ENCODE results near the gene RPTOR. TPM values are rescaled to one million over a fixed set of nuclear protein-coding genes. Genes with fewer than 3 reads are reported as not detected.

RPTOR gene
- total RNA-seq, 4 donors from 2014 or later: 23.6 to 37.0 (median 27.8) TPM

DNA sequence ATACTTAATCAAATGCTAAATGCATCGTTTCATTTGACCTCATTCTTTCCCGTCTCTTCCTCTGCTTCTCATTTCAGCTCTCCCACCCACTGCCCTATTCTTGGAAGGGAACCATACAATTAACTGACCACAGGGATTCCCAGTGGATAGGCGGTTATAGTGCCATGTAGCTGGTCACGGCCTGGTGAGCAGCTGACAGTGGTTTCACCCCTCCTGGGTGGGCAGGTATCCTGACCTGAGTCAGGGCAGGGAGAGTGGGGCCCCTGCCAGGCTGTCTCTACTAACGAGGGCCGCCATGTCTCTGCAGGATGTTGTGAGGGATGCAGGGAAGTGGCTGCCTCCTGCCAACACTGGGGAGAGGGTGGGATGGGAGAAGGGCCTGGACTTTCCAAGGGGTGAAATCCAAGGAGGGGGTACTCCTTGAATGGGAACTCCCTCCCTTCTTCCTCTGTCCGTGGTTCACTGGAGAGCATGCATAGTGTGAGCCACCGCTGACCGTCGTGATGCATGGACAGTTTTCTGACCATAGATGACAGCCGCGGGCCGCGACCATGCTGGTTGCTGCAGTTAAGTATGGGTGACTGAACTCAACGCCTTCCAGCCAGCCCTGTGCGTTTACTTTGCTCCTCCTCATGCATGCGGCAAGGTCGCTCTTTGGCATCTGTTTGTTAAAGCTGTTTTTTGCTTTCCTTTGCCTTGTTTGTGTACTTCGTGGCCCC lies 95.9 kb downstream of the RPTOR start:
- ATAC-seq (ENCODE audit: low FRiP score) (no peak), DNase-seq (ENCODE audit: low spot score) (no peak)
- TF ChIP-seq, protein P1, sequence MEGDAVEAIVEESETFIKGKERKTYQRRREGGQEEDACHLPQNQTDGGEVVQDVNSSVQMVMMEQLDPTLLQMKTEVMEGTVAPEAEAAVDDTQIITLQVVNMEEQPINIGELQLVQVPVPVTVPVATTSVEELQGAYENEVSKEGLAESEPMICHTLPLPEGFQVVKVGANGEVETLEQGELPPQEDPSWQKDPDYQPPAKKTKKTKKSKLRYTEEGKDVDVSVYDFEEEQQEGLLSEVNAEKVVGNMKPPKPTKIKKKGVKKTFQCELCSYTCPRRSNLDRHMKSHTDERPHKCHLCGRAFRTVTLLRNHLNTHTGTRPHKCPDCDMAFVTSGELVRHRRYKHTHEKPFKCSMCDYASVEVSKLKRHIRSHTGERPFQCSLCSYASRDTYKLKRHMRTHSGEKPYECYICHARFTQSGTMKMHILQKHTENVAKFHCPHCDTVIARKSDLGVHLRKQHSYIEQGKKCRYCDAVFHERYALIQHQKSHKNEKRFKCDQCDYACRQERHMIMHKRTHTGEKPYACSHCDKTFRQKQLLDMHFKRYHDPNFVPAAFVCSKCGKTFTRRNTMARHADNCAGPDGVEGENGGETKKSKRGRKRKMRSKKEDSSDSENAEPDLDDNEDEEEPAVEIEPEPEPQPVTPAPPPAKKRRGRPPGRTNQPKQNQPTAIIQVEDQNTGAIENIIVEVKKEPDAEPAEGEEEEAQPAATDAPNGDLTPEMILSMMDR (IDR thresholded peaks at IDR 0.05): no peak

DNA sequence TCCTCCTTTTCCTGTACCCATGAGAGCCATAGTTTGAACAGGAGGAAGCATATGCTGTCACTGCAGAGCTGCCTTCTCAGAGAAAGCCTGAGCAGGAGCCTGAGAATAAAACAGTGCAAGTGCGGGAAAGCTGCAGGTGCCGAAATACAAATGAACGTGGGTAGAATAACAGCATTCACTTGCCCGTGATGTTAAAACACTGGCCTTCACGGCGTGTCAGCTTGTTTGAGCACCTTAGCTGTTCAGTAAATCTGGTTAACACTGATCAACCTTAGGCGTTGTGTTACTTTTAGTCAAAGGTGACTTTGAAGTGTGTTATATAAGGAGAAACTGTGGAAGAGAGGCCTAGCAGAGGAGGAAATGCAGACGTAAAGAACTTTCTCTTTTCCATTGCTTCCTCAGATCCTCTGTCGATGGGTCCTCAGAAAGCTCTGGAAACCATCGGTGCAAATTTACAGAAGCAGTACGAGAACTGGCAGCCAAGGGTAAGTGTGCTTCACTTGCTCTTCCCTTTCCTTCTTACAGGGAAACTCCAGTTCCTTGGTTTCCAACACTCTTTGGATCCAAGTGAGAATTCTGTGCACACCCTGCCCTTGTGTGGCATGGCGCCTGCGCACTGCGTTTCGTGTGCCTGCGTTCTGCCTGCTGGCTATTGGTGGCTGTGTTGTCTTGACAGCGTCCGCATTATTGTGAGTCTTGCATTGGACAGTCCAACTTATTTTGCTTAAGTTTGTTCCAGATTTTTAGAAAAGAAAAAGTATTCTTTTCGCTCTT lies 98.9 kb downstream of the RPTOR start:
- ATAC-seq (ENCODE audit: low FRiP score) (no peak), DNase-seq (ENCODE audit: low spot score) (no peak)
- TF ChIP-seq, protein P1 (IDR thresholded peaks at IDR 0.05): no peak

DNA sequence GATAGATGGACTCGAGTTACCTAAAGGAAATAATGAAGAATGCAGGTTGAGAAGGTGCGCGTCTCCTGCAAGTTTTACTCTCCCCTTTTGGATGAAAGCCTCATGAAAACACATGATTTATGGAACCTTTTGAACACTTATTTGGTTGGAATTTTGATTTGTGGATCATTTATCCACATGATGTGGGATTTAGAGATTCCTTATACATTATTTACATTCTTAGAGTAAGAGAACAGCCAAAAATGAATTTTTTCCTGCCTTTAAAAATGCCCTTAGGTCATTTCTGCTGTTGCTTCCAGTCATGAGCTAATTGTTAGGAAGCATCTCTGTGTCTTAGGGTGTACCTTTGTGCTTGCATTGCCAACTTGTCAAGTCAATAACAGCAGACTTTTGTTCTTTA lies 99.9 kb downstream of the RPTOR start:
- TF ChIP-seq, protein P1 (IDR thresholded peaks at IDR 0.05): no peak
- DNase-seq (ENCODE audit: low spot score) (no peak), ATAC-seq (ENCODE audit: low FRiP score) (no peak)

DNA sequence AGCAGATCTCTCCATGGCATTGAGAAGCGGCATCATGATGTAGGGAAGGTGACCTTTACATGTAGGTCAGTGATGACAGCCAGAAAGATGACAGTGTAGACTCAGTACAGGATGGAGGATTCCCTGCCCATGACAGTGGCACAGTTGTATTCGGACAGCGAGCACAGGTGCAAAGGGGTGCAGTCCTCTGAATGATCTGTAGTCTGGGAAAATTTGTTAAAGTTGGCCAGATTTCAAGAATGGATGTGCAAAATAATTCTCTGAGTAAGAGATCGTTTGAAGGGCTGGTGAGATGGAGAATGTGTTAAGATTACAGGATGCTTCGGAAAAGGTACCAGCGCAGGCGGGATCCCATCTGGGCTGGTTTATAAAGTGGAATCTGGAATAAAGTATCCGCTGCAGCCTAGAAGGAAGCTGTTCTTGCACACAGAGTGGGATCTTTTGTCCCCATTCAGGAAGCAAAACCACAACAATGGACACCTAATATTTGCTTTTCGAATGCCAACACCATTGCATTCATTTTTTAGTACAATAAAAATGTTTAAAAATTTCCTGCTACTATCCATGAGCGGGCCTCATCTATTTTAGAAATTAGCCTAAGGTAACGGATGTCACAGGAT lies 101.2 kb downstream of the RPTOR start:
- ATAC-seq (ENCODE audit: low FRiP score) (no peak), DNase-seq (ENCODE audit: low spot score) (no peak)
- TF ChIP-seq, protein P1 (IDR thresholded peaks at IDR 0.05): no peak

DNA sequence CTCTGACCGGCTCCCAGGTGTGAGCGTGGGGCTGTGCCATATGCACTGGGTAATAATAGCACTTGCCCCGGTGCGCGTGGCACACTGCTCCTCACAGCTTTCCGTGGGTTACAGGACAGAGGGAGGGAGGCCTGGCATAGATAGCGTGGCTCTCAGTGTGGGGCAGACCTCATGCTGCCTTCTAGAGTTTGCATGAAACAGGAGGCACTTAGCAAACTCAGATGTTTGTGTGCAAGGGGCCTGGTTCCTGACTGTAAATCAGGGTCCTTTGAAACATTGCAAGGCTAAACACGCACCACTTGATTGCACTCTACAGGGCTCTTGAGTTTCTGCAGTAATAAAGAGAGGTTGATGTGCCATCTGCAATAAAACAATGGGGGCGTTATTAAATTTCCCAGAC lies 101.7 kb downstream of the RPTOR start:
- ATAC-seq (ENCODE audit: low FRiP score) (no peak), DNase-seq (ENCODE audit: low spot score) (no peak)
- TF ChIP-seq, protein P1 (IDR thresholded peaks at IDR 0.05): no peak

DNA sequence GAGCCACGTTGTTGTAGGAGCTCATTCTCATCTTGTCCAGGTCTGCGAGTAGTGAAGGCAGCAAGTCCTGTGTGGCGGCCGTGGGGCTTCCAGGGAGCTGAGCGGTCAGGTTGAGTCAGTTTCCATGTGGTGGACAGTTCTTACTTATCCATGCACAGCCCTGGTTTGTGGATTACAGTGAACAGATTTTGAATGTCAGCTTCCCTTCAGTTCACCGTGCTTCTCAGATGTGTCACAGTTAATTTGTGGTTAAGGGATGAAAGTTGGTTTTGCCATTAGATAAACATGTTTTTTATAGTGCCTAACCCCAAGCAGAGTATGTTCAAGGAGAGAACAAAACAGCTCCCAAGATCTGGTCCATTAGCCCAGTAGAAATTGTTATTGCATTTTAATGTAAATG lies 103.1 kb downstream of the RPTOR start:
- TF ChIP-seq, protein P1 (IDR thresholded peaks at IDR 0.05): no peak

More for the DNA sequence above, 103.1 kb downstream of the RPTOR start:
- no peak for ATAC-seq (ENCODE audit: low FRiP score)
- no peak for DNase-seq (ENCODE audit: low spot score)
